GM12801 (cell line): ENCODE measurements around the gene TBCK.

Experiments
- TF ChIP-seq, protein P1 (sequence below): IDR thresholded peaks from one replicate; pipeline ENCODE4 v1.5.1; 2011; ENCODE audit warnings: control low read depth; ENCODE audit not compliant: insufficient read length; ENCODE audit errors: extremely low read depth

The TBCK gene

DNA sequence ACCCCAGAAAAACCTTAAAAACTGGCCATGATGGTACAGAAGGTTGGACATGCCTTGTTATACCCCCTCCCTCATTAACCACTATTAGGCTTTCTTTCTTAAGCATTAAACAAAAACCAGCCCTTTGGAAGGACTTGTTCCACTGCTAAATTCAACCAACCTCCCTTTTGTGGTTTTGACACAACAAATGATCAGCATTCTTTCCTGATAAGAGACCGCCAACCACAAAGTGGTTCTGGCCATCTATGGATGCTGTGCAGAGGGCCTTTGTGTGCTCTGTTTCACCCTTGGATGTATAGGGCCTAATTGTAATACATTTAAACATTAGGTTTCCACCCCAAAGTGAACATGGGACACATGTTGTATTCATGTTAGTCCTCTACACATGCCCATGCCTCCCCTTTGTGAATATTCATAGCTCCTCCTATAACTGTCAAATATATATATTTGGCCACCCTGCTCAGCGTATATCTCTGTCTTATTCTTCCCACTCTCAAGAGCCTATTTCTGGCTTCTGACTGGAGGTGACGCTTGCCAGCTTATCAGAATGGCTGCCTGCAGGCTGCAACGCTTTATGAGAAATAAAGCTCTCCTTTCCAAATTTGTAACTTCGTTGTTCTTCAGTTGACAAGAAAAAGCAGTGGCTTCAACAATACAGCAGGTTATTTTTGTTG is 294.1 kb downstream of the TBCK start:
- TF ChIP-seq, protein P1, sequence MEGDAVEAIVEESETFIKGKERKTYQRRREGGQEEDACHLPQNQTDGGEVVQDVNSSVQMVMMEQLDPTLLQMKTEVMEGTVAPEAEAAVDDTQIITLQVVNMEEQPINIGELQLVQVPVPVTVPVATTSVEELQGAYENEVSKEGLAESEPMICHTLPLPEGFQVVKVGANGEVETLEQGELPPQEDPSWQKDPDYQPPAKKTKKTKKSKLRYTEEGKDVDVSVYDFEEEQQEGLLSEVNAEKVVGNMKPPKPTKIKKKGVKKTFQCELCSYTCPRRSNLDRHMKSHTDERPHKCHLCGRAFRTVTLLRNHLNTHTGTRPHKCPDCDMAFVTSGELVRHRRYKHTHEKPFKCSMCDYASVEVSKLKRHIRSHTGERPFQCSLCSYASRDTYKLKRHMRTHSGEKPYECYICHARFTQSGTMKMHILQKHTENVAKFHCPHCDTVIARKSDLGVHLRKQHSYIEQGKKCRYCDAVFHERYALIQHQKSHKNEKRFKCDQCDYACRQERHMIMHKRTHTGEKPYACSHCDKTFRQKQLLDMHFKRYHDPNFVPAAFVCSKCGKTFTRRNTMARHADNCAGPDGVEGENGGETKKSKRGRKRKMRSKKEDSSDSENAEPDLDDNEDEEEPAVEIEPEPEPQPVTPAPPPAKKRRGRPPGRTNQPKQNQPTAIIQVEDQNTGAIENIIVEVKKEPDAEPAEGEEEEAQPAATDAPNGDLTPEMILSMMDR = no peak

DNA sequence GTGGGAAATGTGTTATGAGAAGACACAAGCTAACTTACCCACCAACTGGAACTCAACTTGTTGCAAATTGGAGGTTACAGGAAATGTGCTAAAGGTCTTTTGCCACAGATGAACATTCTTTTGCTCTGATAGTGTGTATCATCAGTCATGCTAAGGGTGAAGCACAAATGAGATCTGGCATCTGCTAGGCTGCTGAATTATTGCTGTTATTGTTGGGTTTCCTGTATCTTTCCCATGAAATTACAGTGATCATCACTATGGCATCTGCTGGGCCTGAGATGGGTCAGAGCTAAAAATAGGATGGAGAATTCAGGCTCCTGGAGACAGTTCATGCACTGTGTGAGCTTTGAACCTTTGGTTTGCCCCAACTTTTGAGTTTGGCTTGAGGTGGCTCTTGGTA is 296.2 kb downstream of the TBCK start:
- TF ChIP-seq, protein P1 = no peak

DNA sequence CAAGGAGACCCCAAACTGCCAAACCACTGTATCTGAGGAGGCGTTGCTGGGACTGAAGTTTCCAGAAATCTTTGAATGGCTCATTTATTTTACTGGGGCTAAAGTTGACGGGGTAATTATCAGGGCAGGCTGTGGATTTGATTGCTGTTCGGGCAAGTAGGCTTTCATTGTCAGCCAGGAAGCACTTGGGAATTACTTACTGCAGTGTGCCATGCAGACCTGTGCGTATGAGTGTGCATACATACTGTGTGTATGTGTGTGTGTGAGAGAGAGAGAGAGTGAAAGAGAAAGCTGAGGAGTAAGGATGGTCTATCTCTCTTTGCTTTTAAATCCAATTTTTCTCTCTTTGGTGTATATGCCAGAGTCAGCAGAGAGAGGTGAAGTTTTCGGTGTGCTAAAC is 298.0 kb downstream of the TBCK start:
- TF ChIP-seq, protein P1 = no peak

DNA sequence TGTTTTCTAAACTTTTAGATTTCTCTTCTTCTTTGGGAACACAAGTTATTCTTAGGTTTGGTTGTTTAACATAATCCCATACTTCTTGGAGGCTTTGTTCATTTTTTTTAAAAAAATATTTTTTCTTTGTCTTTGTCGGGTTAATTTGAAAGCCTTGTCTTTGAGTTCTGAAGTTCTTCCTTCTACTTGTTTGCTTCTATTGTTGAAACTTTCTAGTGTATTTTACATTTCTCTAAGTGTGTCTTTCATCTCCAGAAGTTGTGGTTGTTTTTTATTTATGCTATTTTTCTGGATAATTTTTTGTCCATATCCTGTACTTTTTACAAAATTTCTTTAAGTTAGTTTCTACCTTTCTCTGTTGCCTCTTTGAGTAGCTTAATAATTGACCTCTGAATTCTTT is 304.6 kb downstream of the TBCK start:
- TF ChIP-seq, protein P1 = no peak

DNA sequence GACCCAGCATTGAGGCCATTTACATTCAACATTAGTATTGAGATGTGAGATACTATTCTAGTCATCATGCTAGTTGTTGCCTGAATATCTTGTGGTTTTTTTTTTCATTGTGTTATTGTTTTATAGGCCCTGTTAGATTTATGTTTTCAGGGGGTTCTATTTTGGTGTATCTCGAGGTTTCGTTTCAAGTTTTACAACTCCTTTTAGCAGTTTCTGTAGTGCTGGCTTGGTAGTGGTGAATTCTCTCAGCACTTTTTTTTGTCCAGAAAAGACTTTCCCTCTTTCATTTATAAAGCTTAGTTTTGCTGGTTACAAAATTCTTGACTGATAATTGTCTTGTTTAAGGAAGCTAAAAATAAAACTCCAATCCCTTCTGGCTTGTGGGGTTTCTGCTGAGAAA is 305.2 kb downstream of the TBCK start:
- TF ChIP-seq, protein P1 = no peak

DNA sequence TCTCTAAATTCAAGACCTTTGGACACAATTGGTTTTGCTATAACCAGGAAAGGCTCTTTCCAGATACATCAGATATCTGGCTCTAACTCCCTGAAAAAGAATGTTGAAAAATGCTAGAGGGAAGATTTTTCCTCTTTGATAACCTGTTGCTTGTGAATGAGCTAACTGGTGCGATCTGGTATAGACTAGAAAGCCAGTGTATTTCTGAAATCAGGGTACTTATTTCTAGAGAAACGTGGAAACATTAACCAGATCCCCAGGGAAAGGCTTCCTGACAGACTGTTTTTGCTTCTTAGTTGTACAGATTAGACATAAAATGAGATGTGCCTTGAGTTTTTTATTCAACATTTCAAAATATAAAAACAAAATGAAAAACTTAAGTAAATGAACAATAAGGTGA is 313.0 kb downstream of the TBCK start:
- TF ChIP-seq, protein P1 = no peak

DNA sequence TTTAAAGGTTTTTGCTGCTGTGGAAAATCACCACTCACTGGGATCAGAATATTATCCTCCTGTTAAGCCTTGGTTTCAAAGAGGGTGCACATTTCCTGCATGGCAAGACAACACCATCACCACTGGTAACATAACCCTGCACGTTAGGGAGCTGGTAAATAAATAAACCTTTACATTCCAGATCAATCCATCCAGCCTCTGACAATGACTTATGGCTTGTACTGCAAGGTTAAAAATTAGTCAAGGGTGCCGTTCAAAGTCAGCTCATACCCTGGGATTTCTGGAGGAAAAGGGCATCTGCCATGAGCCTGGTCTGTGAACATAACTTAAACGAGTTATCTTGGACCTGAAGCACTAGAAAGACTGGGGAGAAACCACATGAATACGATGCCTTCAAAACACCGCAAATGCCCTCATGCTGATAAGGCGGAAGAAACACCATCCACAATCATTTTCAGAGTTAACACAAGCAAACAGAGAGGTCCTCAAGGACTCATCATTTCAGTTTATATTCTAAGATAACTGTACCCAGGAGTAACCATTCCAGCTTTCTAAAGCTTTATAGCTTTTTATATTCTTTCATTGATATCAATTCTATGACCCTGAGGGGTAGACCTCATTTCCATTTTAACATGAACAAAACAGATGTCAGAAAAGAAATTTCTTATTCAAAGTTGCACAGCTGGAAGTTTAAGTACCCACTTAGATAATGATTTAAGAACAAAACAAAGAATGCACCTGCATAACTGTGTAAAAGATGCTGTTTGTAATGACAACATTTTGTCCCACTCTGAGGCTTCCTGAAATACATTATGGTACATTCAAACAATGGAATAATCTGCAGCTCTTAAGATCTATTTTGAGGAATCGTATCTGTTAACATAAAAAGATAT is 317.6 kb downstream of the TBCK start:
- TF ChIP-seq, protein P1 = no peak
